Mesenchymal stem cell (in vitro differentiated cells and primary cell): ENCODE measurements around the gene TUBGCP3.

Experiments used
- DNase-seq: peaks from one replicate; pipeline ENCODE4 v3.0.0-alpha.2; 2013
- H2AFZ ChIP-seq: one replicate; pipeline ENCODE4 v1.6.1; 2013; ENCODE audit warnings: low read depth, mild to moderate bottlenecking, control low read depth, inconsistent platforms, low read length, moderate library complexity
- H2AK5ac ChIP-seq: 2 replicates; pipeline ENCODE4 v1.6.1; 2013; ENCODE audit warnings: low read length, moderate library complexity, mild to moderate bottlenecking, inconsistent platforms; ENCODE audit not compliant: severe bottlenecking
- H2BK120ac ChIP-seq: one replicate; pipeline ENCODE4 v1.6.1; 2013; ENCODE audit warnings: low read depth, mild to moderate bottlenecking, inconsistent platforms, low read length, moderate library complexity
- H2BK12ac ChIP-seq, 2 experiments: one replicate each; pipeline ENCODE4 v1.6.1; 2013; ENCODE audit warnings: inconsistent platforms in 2 of 2, low read length in 2 of 2, mild to moderate bottlenecking in 2 of 2, moderate library complexity in 2 of 2, control low read depth in 1 of 2
- H2BK15ac ChIP-seq: one replicate; pipeline ENCODE4 v1.6.1; 2013; ENCODE audit warnings: mild to moderate bottlenecking, low read depth, inconsistent platforms; ENCODE audit not compliant: poor library complexity, severe bottlenecking
- H2BK5ac ChIP-seq: 2 replicates; pipeline ENCODE4 v1.6.1; 2013; ENCODE audit warnings: low read depth, mild to moderate bottlenecking, low read length, control low read depth, inconsistent platforms; ENCODE audit not compliant: poor library complexity, severe bottlenecking
- H3K14ac ChIP-seq, 2 experiments: one replicate each; pipeline ENCODE4 v1.6.1; 2013; ENCODE audit warnings: inconsistent platforms in 2 of 2, low read length in 2 of 2, control low read depth in 1 of 2, mild to moderate bottlenecking in 1 of 2, moderate library complexity in 1 of 2
- H3K18ac ChIP-seq, 2 experiments: one replicate each; pipeline ENCODE4 v1.6.1; 2013; ENCODE audit warnings: inconsistent platforms in 2 of 2, low read length in 2 of 2, control low read depth in 1 of 2, low read depth in 1 of 2, mild to moderate bottlenecking in 1 of 2
- H3K23ac ChIP-seq, 2 experiments: one replicate each; pipeline ENCODE4 v1.6.1; 2013; ENCODE audit warnings: inconsistent platforms in 2 of 2, low read length in 2 of 2, mild to moderate bottlenecking in 2 of 2, moderate library complexity in 2 of 2, control low read depth in 1 of 2
- H3K27ac ChIP-seq: 2 replicates; pipeline ENCODE4 v1.5.1; 2013; ENCODE audit warnings: mild to moderate bottlenecking, moderate library complexity, low read length, control low read depth, inconsistent platforms; ENCODE audit not compliant: poor library complexity, severe bottlenecking
- H3K27me3 ChIP-seq, 2 experiments: 2 replicates each; pipeline versions ENCODE4 v1.6.1 to v1.7.0; 2013; ENCODE audit warnings: low read length in 2 of 2, mild to moderate bottlenecking in 2 of 2, moderate library complexity in 2 of 2, control low read depth in 1 of 2, inconsistent platforms in 1 of 2; ENCODE audit not compliant: control insufficient read depth in 1 of 2, insufficient read depth in 1 of 2
- H3K36me3 ChIP-seq, 2 experiments: 2 replicates each; pipeline versions ENCODE4 v1.6.1 to v1.7.0; 2013; ENCODE audit warnings: low read length in 2 of 2, control low read depth in 1 of 2, inconsistent platforms in 1 of 2, low read depth in 1 of 2, mild to moderate bottlenecking in 1 of 2; ENCODE audit not compliant: insufficient read depth in 2 of 2, control insufficient read depth in 1 of 2
- H3K4ac ChIP-seq, 2 experiments: one replicate each; pipeline ENCODE4 v1.6.1; 2013; ENCODE audit warnings: inconsistent platforms in 2 of 2, low read length in 2 of 2, mild to moderate bottlenecking in 2 of 2, moderate library complexity in 2 of 2, control low read depth in 1 of 2, low read depth in 1 of 2
- H3K4me1 ChIP-seq: 2 replicates; pipeline ENCODE4 v1.6.1; 2013; ENCODE audit warnings: low read depth, low read length, control low read depth; ENCODE audit not compliant: control insufficient read depth, insufficient read depth
- H3K4me2 ChIP-seq: 2 replicates; pipeline ENCODE4 v1.6.1; 2013; ENCODE audit warnings: low read length, mild to moderate bottlenecking, inconsistent platforms; ENCODE audit not compliant: poor library complexity, severe bottlenecking
- H3K4me3 ChIP-seq, 2 experiments: 2 replicates each; pipeline versions ENCODE4 v1.5.1 to v1.7.0; 2013; ENCODE audit warnings: low read length in 2 of 2, mild to moderate bottlenecking in 2 of 2, control low read depth in 1 of 2, low read depth in 1 of 2; ENCODE audit not compliant: insufficient read depth in 1 of 2
- H3K79me1 ChIP-seq: replicated peaks from 2 replicates; pipeline ENCODE4 v1.6.1; 2013; ENCODE audit warnings: mild to moderate bottlenecking, control low read depth, low read length, inconsistent platforms; ENCODE audit not compliant: poor library complexity, severe bottlenecking
- H3K9ac ChIP-seq: 2 replicates; pipeline ENCODE4 v1.7.0; 2013; ENCODE audit warnings: mild to moderate bottlenecking, low read length, moderate library complexity
- H3K9me3 ChIP-seq: 2 replicates; pipeline ENCODE4 v1.7.0; 2013; ENCODE audit warnings: mild to moderate bottlenecking, low read length; ENCODE audit not compliant: control insufficient read depth
- H4K8ac ChIP-seq: one replicate; pipeline ENCODE4 v1.6.1; 2013; ENCODE audit warnings: inconsistent platforms, mild to moderate bottlenecking, low read length, moderate library complexity
- H4K91ac ChIP-seq: one replicate; pipeline ENCODE4 v1.6.1; 2013; ENCODE audit warnings: mild to moderate bottlenecking, low read length, inconsistent platforms
- WGBS: methylation state at CpG from one replicate; pipeline ENCODE4 v1.1.7; 2013; ENCODE audit warnings: mixed read lengths; 5-methylcytosine and 5-hydroxymethylcytosine counted together

The TUBGCP3 gene

DNA sequence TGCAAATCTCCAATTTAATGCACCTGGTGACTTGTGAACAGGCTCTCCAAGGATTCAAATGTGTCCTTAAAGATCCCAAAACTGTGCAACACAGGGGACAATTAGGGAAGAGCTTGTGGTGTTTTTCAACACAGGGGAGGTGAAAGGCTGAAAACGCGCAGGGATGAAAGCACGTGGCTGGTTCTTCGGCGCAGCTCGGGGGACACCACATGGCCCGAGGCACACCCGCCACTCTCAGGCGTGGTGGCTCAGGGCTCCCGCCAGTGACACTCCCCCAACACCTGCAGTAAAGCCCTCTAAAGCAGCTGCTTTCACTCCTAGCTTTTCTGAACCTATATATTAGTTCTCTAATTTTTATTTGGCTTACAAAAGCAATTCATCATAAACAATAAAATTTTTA is 119.9 kb downstream of the TUBGCP3 start:
- Histone ChIP-seq H3K4me2 (no peak overlapping the region), H3K4me1 (no peaks in the 10 kb centered on the region), H2BK120ac (no peak overlapping the region), H3K27ac (no peak overlapping the region), H3K36me3 (no peaks in the 10 kb centered on the region), H2BK5ac (no peak overlapping the region), H3K18ac (no peak overlapping the region), H3K9me3 (peaks cover 2% of the 10 kb centered on the region), H2AFZ (no peak overlapping the region), H3K9ac (no peak overlapping the region), H3K23ac (no peak overlapping the region), H3K14ac (no peak overlapping the region), H2BK15ac (no peak overlapping the region), H3K4me3 (no peak overlapping the region), H4K8ac (no peak overlapping the region), H4K91ac (no peak overlapping the region), H2BK12ac (no peak overlapping the region), H3K4ac (no peak overlapping the region), H3K27me3 (no peaks in the 10 kb centered on the region), H2AK5ac (no peak overlapping the region), H3K79me1 (no peaks in the 10 kb centered on the region)
- no peak for DNase-seq
- 97% methylated on average over 8 of the region's 10 CpGs for WGBS

DNA sequence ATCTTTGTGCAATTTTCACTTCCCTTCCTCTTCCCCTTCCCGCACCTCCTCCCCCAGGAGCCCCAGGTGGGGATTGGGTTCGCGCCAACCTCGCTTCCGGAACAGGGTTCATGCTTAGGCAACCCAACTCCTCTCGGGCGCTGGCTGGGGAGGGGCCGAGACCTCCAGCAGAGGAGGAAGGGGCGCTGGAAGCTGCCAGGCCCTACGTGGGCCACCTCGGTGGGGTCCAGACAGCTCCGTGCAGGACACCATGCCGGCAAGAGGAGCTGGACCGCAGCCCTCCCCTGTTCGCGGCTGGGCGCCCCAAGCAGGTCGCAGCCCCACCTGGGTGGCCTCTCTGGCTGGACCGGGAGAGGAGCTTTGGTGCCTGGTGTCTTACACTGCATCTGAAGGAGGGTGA is 120.7 kb downstream of the TUBGCP3 start:
- Histone ChIP-seq H2BK12ac (no peak overlapping the region), H4K91ac (no peak overlapping the region), H2AK5ac (no peak overlapping the region), H3K36me3 (no peaks in the 10 kb centered on the region), H2BK15ac (no peak overlapping the region), H3K4me3 (no peak overlapping the region), H2AFZ (no peak overlapping the region), H3K27me3 (no peaks in the 10 kb centered on the region), H4K8ac (no peak overlapping the region), H3K9ac (no peak overlapping the region), H3K14ac (no peak overlapping the region), H3K27ac (no peak overlapping the region), H3K4me2 (no peak overlapping the region), H3K79me1 (no peaks in the 10 kb centered on the region), H3K18ac (no peak overlapping the region), H3K4me1 (no peaks in the 10 kb centered on the region), H3K9me3 (peaks cover 4% of the 10 kb centered on the region), H3K23ac (no peak overlapping the region), H2BK120ac (no peak overlapping the region), H2BK5ac (no peak overlapping the region), H3K4ac (no peak overlapping the region)
- no peak for DNase-seq
- 97% methylated on average over 19 of the region's 19 CpGs for WGBS

DNA sequence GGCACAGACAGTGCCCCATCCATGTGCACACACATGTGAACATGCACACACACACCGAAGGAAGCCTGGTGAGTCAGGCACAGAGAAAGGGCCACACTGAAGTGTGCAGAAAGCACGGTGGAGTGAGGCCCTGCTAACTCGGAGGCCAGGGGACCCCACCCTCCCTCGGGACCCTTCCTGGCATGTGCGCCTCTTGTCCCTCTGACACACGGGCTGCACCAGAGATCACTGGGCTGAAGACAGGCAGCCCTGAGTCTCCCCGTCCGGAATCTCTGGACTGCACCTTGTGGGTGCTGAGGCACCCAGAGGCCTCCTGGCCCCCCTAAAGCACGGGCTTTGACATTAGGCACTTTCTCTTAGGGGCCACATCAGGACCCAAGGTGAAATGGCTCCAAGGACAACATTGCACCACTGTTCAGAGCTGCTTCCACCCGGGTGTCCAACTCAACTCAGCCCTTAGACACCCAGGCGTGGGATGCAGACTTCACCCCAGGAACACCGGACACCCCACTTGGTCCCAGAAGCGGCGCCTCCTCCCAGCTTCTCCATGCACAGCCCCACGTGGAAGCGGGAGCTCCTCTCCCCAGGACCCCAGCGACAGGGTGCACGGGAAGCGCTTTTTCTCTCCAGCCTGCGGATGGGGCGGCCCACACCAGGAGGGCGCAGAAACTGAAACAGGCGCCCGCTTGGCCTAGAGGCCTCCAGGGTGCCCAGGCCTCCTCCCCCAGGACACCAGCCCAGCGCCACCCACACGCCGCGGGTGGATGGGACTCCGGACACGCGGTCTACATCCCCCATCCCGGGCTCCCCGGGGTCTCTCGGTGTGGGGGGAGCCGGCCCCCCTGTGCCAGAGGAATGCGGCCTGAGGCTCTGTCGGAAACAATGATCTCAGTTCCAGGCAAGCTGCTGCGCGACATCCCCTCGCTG is 121.6 kb downstream of the TUBGCP3 start:
- no peak overlapping the region for H2BK15ac ChIP-seq
- H4K8ac ChIP-seq: no peak overlapping the region
- H3K36me3 ChIP-seq: no peaks in the 10 kb centered on the region
- no peak overlapping the region for H2BK5ac ChIP-seq
- no peak overlapping the region for H2BK12ac ChIP-seq
- H3K4me3 ChIP-seq: no peak overlapping the region
- no peak overlapping the region for H3K23ac ChIP-seq
- H2AK5ac ChIP-seq: no peak overlapping the region
- no peak overlapping the region for H2AFZ ChIP-seq
- DNase-seq: no peak
- no peak overlapping the region for H3K9ac ChIP-seq
- 89% methylated on average over 40 of the region's 40 CpGs for WGBS
- no peak overlapping the region for H3K18ac ChIP-seq
- no peaks in the 10 kb centered on the region for H3K79me1 ChIP-seq
- no peak overlapping the region for H2BK120ac ChIP-seq
- no peaks in the 10 kb centered on the region for H3K27me3 ChIP-seq
- peak overlapping the region; percentile 12 for H4K91ac ChIP-seq
- no peak overlapping the region for H3K4me2 ChIP-seq
- H3K4ac ChIP-seq: no peak overlapping the region
- no peak overlapping the region for H3K27ac ChIP-seq
- peaks cover 8% of the 10 kb centered on the region for H3K9me3 ChIP-seq
- no peaks in the 10 kb centered on the region for H3K4me1 ChIP-seq
- no peak overlapping the region for H3K14ac ChIP-seq

DNA sequence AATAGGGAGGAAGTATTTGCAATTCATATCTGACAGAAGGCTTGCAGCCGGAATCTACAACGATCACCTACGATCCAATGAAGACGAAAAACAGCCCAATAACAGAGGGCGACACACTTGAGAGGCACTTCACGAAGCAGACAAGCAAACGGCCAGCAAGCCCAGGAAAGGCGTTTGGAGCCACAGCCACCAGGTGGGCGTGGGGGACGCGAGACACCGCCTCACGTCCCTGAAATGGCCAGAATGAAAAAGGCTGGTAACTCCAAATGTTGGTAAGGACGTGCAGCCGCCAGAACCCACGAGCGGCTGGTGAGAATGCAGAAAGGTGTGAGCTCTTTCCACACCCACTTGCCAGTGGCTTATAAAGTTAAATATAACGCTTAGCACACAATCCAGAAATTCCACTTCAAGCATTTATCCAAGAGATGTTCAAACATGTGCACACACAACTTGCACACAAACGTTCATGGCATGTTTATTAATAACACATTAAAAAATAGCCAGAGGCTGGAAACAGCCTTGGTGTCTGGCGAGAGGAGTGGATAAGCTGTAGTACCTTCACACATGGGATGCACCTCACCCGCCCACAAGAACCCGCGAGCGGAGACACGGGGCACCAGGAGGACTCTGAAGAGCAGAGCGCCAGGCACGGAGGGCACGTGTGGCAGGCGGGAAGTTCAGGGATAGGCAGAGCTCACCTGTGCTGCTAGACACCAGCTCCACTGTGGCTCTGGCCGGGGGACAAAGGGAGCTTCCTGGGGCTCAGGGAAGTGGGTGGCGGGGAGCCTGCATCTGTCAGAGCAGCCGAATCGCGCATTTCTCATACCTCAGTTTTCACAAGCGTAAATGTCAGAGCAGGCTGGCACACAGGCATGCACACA is 122.5 kb downstream of the TUBGCP3 start:
- Histone ChIP-seq H3K9me3 (peaks cover 8% of the 10 kb centered on the region), H4K91ac (no peak overlapping the region), H2AK5ac (no peak overlapping the region), H3K4me3 (peak overlapping the region in 1 of 2 experiments; percentile 4), H2BK15ac (no peak overlapping the region), H3K4me2 (no peak overlapping the region), H3K9ac (no peak overlapping the region), H3K4ac (no peak overlapping the region), H3K4me1 (no peaks in the 10 kb centered on the region), H3K36me3 (no peaks in the 10 kb centered on the region), H3K18ac (no peak overlapping the region), H3K27ac (no peak overlapping the region), H3K27me3 (no peaks in the 10 kb centered on the region), H3K23ac (no peak overlapping the region), H2AFZ (no peak overlapping the region), H2BK12ac (no peak overlapping the region), H2BK120ac (no peak overlapping the region), H4K8ac (no peak overlapping the region), H3K79me1 (no peaks in the 10 kb centered on the region), H3K14ac (no peak overlapping the region), H2BK5ac (no peak overlapping the region)
- DNase-seq: no peak
- 90% methylated on average over 35 of the region's 35 CpGs for WGBS
